GM12874 (cell line): ENCODE measurements around the gene TCEA2.

Experiments
- TF ChIP-seq, protein P1 (sequence below): IDR thresholded peaks from 2 replicates; pipeline ENCODE4 v1.5.1; 2011; ENCODE audit warnings: low read depth, mild to moderate bottlenecking, control low read depth, low read length, moderate library complexity; ENCODE audit not compliant: insufficient read depth

The TCEA2 gene

DNA sequence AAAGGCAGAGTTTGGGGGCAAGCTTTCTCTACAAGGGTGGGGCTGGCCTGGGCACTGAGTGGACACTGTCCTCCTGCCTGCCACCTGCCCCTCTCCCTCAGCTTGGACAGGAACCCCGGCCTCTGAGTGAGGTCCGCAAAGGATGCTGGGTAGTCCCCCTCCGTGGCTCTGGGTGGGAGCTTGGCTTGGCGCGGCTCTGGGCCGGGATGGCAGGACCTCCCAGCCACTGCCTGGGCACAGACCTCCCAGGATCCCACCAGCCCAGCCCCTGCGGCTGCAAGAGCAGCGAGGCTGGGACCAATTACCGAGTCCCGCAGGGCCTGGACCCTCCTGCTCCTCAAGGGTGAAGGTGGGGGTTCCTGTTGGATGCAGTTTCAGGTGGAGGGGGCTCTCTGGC is 10.7 kb upstream of the TCEA2 start:
- TF ChIP-seq, protein P1, sequence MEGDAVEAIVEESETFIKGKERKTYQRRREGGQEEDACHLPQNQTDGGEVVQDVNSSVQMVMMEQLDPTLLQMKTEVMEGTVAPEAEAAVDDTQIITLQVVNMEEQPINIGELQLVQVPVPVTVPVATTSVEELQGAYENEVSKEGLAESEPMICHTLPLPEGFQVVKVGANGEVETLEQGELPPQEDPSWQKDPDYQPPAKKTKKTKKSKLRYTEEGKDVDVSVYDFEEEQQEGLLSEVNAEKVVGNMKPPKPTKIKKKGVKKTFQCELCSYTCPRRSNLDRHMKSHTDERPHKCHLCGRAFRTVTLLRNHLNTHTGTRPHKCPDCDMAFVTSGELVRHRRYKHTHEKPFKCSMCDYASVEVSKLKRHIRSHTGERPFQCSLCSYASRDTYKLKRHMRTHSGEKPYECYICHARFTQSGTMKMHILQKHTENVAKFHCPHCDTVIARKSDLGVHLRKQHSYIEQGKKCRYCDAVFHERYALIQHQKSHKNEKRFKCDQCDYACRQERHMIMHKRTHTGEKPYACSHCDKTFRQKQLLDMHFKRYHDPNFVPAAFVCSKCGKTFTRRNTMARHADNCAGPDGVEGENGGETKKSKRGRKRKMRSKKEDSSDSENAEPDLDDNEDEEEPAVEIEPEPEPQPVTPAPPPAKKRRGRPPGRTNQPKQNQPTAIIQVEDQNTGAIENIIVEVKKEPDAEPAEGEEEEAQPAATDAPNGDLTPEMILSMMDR, result no peak

DNA sequence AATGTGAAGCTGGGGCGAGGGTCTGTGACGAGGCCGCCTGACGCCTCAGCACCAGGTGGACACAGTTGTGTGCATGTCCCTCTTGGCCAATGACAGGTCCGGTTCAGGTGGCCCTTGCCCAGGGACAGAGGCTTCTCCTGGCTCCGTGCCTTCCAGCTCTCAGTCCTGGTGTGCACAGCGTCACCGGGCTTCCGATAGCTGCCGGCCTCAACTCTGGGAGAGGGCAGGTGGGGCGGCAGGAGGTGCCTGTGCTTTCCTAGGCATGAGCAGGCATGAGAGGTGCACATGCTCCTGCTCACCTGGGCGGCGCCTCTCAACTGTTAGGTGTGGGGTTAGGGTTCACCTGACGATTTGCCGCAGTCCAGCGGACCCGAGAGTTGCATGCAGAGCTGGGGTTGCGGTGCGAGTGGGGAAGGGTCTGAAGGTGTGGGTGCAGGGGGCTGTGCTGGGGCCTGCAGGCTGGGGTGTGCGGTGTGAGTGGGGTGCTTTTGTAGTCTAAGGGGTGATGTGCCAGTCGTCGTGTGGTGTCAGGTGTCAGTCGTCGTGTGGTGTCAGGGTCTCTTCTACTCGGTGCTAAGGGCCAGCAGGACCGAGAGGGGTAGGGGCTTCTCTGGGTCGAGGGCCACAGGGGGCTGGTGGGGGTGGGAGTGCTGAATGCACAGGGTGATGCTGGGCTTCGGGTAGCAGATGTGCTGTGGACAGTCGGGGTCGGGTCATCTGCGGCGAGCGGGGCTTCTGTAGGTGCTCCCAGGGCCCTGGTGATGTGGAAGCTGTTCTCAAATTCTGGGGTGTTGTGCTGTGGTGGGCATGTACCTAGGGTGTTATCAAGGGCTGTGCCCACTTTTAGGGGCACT is 9.8 kb upstream of the TCEA2 start:
- TF ChIP-seq, protein P1, result no peak

DNA sequence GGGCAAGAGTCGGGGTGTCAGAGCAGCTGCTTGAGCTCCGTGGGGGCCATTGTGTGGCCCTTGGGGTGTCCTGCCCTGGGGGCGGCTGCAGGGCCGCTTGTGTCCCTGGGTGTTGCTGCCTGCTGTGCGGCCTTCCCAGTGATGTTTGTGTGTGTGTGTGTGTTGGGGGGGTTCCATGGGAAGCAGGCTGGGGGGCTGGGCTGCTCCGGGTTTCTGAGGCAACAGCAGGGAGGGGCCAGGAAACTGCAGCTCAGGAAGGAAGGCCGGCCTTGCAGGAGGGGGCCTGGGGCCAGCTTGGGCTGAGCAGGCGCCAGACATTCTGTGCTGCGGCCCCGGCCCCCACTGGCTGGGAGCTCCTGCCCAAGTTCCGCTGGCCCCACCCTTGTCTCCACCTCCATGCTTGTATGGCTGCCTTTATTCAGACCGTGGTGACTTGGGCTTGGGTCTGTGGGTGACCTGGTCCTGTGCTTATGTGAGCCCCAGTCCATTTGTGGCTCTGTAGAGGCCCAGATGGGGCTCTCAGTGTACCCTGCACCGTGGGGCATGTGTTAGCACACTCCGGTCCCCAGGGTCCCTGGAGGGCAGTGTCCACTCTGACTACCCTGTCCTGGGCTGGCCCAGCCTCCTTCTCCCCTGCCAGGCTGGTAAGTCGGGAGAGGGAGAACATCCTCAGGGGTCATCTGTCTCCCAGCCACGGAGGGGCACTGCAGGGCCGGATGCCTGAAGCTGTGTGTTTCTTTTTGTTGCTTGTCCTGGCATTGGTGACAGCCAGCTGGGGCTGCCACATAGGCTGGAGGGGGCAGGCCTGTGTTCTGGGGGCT is 8.9 kb upstream of the TCEA2 start:
- TF ChIP-seq, protein P1, result peak; percentile 38; the same call in 1 of the 2 replicates

DNA sequence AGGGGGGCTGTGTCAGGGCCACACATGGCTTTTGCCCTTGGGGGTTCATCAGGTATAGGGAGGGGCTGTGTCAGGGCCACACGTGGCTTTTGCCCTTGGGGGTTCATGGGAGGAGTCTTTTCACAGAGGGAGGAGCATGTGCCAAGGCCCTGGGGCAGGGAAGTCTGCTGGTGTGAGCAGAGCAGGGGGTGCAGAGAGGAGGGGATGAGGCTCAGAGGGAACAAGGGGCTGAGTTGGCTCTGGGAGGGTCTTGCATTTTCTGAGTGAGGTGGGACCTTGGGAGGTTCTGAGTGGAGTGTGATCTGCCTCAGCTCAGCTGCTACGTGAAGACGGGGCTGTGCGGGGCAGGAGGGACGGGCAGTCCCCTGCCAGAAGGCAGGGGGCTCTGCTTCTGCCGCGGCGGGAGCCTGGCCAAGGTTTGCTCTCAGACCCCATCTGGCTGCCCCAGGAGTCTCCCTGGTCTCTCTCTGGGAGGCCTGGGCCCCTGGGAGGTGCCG is 7.6 kb upstream of the TCEA2 start:
- TF ChIP-seq, protein P1, result no peak

DNA sequence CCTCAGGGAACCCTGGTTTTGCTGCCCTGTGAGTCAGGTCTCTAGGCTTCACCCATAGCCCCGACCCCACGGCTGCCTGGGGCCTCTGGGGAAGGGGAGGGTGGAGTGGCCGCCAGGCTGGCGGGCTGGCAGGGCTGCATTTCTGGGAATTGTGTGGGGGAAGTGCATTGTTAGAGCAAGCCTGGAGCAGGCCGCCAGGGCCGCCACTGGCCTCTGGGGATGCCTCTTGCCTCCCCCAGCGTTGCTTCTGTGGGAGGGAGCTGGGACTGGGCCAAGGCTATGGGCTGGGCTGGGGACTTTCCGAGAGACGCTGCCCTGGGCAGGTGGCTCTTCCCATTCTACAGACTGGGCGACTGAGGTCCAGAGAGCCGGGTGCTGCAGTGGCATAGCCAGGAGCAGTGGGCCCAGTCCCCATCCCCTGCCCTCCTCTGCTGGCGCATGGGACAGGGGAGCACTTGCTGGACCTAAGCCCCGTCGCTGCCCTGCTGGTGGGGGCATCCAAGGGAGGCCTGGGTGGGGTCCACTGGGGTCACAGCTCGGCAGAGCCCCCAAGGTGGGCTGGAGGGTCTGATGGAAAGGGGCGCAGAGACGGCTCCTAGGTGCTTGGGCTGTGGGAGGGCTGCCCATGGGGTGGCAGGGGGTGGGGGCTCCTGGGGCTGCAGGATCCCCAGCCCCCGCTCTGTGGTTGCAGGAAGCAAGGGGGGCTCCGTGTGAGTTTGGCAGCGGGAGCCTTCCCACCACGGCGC is 6.9 kb upstream of the TCEA2 start:
- TF ChIP-seq, protein P1, result no peak

DNA sequence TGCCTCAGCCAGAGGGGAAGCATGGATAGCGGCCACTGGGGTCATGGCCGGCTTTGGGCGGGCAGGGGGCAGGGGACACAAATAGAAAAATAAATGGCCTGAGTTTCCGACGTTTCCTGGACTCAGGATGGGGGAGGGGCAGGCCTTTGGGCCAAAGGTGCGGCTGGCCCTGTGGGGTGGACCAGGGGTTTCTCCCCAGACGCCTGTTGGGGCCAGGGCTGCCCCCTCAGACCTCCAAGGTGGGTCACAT is 6.4 kb upstream of the TCEA2 start:
- TF ChIP-seq, protein P1, result no peak
